WTC11 (cell line): Measurements from ENCODE around the gene OR4K1. TPM values are rescaled to one million over a fixed set of nuclear protein-coding genes. Genes with fewer than 3 reads are reported as not detected.

Experiments used
- ATAC-seq: fragments of 200-7000 bp; cut with Tn5 transposase; 2 replicates; pipeline ENCODE4 v1.10.0; 2021; ENCODE audit warnings: mild to moderate bottlenecking, moderate library complexity
- CTCF ChIA-PET: fragments of 300-600 bp; sonication (Branson Sonifier 250); formaldehyde crosslinking; loops from one replicate; lab custom pipeline; 2021; ENCODE audit warnings: antibody characterized with exemption; lab: Charles Lee
- POLR2A ChIA-PET: fragments of 350-600 bp; sonication (Branson Sonifier 250); formaldehyde crosslinking; loops from one replicate; lab custom pipeline; 2021; ENCODE audit warnings: antibody characterized with exemption; lab: Charles Lee
- DNase-seq: peaks from one replicate; pipeline ENCODE4 v3.0.0; 2021; ENCODE audit warnings: low spot score
- H3K27ac Mint-ChIP-seq: 2 replicates; pipeline ENCODE4 v1.8.0; 2021; ENCODE audit warnings: mixed read lengths
- H3K27me3 Mint-ChIP-seq: 2 replicates; pipeline ENCODE4 v1.8.0; 2021; ENCODE audit warnings: low read depth, mild to moderate bottlenecking, moderate library complexity, mixed read lengths
- H3K36me3 Mint-ChIP-seq: 2 replicates; pipeline ENCODE4 v1.8.0; 2021; ENCODE audit warnings: mixed read lengths
- H3K4me1 Mint-ChIP-seq: 2 replicates; pipeline ENCODE4 v1.8.0; 2022; ENCODE audit warnings: mixed read lengths
- H3K4me3 Mint-ChIP-seq: 2 replicates; pipeline ENCODE4 v1.8.0; 2021; ENCODE audit warnings: mild to moderate bottlenecking, moderate library complexity, mixed read lengths
- H3K9me3 Mint-ChIP-seq: 2 replicates; pipeline ENCODE4 v1.8.0; 2021; ENCODE audit warnings: mixed read lengths
- AR ChIP-seq: fragments of 250-450 bp; sonication (Bioruptor Pico); IDR thresholded peaks from 2 replicates; pipeline ENCODE4 v1.9.0; 2021; ENCODE audit warnings: mild to moderate bottlenecking
- ATF2 ChIP-seq: sonication (generic); formaldehyde crosslinking; IDR thresholded peaks from 2 replicates; pipeline ENCODE4 v1.8.1; 2022; ENCODE audit warnings: low read depth, missing genetic modification reagents, borderline replicate concordance
- ATF3 ChIP-seq: sonication (generic); formaldehyde crosslinking; conservative IDR thresholded peaks from 2 replicates; pipeline ENCODE4 v1.8.1; 2022; ENCODE audit warnings: mild to moderate bottlenecking, missing genetic modification reagents
- ATF6 ChIP-seq: sonication (generic); formaldehyde crosslinking; IDR thresholded peaks from 2 replicates; pipeline ENCODE4 v1.8.1; 2023; ENCODE audit warnings: mild to moderate bottlenecking, missing genetic modification reagents
- ERG ChIP-seq: fragments of 250-450 bp; sonication (Bioruptor Pico); IDR thresholded peaks from 2 replicates; pipeline ENCODE4 v1.8.0; 2021; ENCODE audit warnings: mild to moderate bottlenecking
- ESRRA ChIP-seq: sonication (generic); formaldehyde crosslinking; IDR thresholded peaks from 2 replicates; pipeline ENCODE4 v1.8.1; 2022; ENCODE audit warnings: mild to moderate bottlenecking, missing genetic modification reagents, borderline replicate concordance
- NFE2L1 ChIP-seq: sonication (generic); formaldehyde crosslinking; IDR thresholded peaks from 2 replicates; pipeline ENCODE4 v1.8.1; 2023; ENCODE audit warnings: missing genetic modification reagents
- SP1 ChIP-seq: sonication (generic); formaldehyde crosslinking; conservative IDR thresholded peaks from 2 replicates; pipeline ENCODE4 v1.8.1; 2022; ENCODE audit warnings: missing genetic modification reagents
- TEAD4 ChIP-seq: sonication (generic); formaldehyde crosslinking; IDR thresholded peaks from 2 replicates; pipeline ENCODE4 v1.8.0; 2022; ENCODE audit warnings: mild to moderate bottlenecking, missing genetic modification reagents
- USF2 ChIP-seq: sonication (generic); formaldehyde crosslinking; IDR thresholded peaks from 2 replicates; pipeline ENCODE4 v1.8.1; 2023; ENCODE audit warnings: mild to moderate bottlenecking, missing genetic modification reagents, moderate library complexity
- ZMAT4 ChIP-seq: fragments of 250-450 bp; sonication (Bioruptor Pico); IDR thresholded peaks from 2 replicates; pipeline ENCODE4 v1.9.0; 2021; ENCODE audit warnings: mild to moderate bottlenecking
- ZNF281 ChIP-seq: sonication (generic); formaldehyde crosslinking; IDR thresholded peaks from 2 replicates; pipeline ENCODE4 v1.8.0; 2023; ENCODE audit warnings: mild to moderate bottlenecking, missing genetic modification reagents
- ZNF425 ChIP-seq: fragments of 250-450 bp; sonication (Bioruptor Pico); conservative IDR thresholded peaks from 2 replicates; pipeline ENCODE4 v1.9.0; 2021; ENCODE audit warnings: mild to moderate bottlenecking
- ZNF671 ChIP-seq: fragments of 250-450 bp; sonication (Bioruptor Pico); IDR thresholded peaks from 2 replicates; pipeline ENCODE4 v1.8.0; 2021; ENCODE audit warnings: mild to moderate bottlenecking
- total RNA-seq: library from RNA; stranded (reverse); gene quantifications from 3 replicates; pipeline ENCODE4 v1.2.3, GENCODE V29; 2021

Gene OR4K1
- total RNA-seq, 1 experiment from 2014 or later, result not detected

GRCh38 chr14:19895282-19895681 is 35.4 kb upstream of the OR4K1 start:
- ChIA-PET CTCF (no interaction called here), POLR2A (no interaction called here)
- H3K4me1 Mint-ChIP-seq, result no peaks in the 10 kb centered on the region

More at GRCh38 chr14:19895282-19895681, 35.4 kb upstream of the OR4K1 start:
- peaks cover 18% of the 10 kb centered on the region for H3K9me3 Mint-ChIP-seq
- DNase-seq (no peak), ATAC-seq (no peak)
- H3K27me3 Mint-ChIP-seq, result peaks cover 21% of the 10 kb centered on the region
- H3K36me3 Mint-ChIP-seq, result peaks cover 66% of the 10 kb centered on the region
- no peak overlapping the region for H3K4me3 Mint-ChIP-seq
- TF ChIP-seq ZNF281 (CRISPR knock-in tag) (no peak), ATF6 (CRISPR knock-in tag) (no peak), USF2 (CRISPR knock-in tag) (no peak), ZNF671 (no peak), AR (CRISPR knock-in tag) (no peak), ZNF425 (CRISPR knock-in tag) (no peak), ATF3 (no peak), NFE2L1 (CRISPR knock-in tag) (no peak), ERG (CRISPR knock-in tag) (no peak), ATF2 (CRISPR knock-in tag) (no peak), SP1 (CRISPR knock-in tag) (no peak), ESRRA (CRISPR knock-in tag) (no peak), ZMAT4 (CRISPR knock-in tag) (no peak), TEAD4 (no peak)
- H3K27ac Mint-ChIP-seq, result no peak overlapping the region
